GM19438 (cell line): ENCODE measurements around the gene CDC42BPB.

ENCODE experiments used
- ATAC-seq: cut with Tn5 transposase; IDR thresholded peaks from one replicate; pipeline ENCODE4 v1.9.1; 2021; ENCODE audit warnings: low read depth; ENCODE audit not compliant: unreplicated experiment

Gene CDC42BPB

GRCh38 chr14:103074729-103075367 is 17.5 kb upstream of the CDC42BPB start:
- ATAC-seq, result no peak

DNA sequence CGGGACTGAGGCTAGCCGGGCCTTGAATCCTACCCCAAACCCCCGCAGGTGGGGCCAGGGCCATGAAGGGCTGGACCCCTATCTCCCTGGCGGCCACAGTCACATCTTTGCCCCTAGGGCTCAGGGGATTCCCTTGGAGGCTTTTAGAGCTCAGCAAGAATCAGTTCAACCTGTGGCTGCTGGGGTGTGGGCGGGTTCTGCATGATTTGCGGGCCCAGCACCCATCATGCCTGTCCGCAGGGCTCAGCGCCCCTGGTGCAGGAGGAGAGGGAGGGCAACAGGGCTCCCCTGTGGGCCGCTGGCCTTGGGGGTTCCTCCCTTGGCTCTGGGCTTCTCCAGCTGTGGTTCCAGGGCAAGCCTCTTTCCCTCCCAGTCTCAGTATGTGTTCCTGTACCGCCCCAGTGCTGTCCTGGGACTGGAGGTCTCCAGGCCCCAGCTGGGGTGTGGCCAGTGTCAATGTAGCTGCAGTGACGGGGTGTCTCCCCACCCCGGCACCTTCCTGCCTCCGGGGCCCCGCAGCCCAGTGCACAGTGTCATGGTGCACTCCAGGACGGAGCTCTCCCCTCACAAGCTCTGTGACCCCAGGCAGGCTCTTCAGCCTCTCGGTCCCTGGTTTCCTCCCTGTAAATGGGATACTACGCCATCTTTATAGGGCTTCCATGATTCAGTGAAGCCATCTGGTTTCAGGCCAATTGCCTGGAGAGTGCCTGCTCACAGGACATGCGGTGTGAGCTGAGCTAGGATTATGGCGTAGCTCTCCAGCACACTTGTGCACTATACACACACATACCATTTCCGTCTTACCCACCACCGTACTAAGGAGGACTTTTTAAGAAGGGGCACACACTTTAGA is 16.8 kb upstream of the CDC42BPB start:
- ATAC-seq, result no peak

DNA sequence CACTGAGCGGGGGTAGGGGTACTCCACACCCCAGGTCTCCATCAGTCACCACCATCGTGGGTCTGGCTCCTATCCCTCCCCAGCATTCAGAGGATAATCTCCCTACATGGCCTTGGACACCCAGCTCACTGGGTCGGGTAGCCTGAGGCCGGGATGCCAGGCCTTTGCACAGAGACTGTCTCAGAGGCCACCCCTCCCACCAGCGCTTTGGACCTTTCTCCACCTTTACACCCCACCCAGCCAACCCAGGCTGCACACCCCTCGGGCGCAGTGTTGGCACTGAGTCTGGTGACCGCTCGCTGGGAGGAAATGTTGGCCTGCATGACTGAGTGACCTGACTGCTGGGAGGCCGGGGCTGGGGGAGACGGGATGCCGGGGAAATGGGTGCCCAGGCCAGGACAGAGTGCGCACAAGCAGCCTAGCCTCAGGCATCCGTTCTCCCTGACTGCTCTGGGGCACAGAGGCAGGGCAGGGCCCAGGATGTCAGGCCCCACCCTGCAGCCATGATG is 16.1 kb upstream of the CDC42BPB start:
- no peak for ATAC-seq

- ATAC-seq, result no peak
These were observed 15.4 kb upstream of the CDC42BPB start for GRCh38 chr14:103072595-103073366.

DNA sequence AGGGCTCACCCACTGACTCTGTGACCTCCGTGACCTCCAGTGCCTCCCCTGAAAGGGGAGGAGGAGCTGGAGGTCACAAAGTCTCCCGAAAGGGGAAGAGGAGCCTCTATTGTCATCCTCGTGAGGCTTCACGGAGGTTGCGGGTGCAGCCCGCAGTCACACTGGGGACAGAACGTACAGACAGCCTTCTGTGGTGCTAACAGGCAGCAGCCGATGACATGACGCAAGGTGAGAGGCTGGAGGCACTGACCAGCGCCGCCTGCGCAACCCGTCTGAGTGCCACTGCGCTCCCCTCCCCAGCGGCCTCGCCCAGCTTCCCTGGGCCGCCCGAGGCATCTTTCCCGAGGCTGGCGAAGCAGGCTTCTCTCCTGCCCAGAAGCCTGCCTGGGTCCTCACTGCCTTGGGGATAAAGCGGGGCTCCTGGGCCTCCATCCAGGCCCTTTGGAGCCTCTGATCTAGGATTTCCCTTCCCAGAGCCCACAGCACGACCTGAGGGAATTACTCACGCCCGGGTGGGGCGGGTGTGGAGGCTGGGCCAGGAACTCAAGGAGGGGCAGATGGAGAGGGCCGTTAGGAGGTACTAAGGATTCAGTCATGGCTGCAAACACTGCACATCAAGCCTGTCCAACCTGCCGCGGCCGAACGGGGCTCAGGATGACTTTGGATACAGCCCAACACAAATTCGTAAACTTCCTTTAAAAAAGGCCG is 14.3 kb upstream of the CDC42BPB start:
- no peak for ATAC-seq

DNA sequence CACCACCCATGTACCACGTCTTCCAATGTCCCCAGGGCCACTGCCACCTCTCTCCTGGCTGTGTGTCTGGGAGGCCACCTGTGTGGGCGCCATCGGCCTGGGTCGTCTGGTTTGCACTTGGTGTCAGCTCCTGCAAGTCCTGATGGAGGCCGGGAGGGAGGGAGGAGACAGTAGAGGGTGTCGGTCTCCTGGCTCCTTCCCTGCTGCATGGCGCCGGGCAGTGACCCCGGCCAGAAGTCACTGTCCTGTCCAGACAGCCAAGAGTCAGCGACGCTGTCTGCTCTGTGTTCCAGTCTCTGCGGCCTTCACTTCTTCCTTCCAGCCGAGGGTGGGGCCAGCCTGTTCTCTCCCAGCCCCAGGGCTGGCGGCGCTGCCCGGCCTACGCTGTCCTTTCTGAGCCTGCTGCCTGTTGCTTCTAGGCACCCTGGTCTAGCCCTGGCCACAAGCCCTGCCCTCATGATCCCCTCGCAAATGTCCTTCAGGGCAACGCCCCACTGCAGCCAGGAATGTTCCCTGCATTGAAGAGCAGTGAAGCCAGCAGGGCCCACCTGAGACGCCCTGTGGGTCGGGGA is 13.7 kb upstream of the CDC42BPB start:
- ATAC-seq, result no peak

DNA sequence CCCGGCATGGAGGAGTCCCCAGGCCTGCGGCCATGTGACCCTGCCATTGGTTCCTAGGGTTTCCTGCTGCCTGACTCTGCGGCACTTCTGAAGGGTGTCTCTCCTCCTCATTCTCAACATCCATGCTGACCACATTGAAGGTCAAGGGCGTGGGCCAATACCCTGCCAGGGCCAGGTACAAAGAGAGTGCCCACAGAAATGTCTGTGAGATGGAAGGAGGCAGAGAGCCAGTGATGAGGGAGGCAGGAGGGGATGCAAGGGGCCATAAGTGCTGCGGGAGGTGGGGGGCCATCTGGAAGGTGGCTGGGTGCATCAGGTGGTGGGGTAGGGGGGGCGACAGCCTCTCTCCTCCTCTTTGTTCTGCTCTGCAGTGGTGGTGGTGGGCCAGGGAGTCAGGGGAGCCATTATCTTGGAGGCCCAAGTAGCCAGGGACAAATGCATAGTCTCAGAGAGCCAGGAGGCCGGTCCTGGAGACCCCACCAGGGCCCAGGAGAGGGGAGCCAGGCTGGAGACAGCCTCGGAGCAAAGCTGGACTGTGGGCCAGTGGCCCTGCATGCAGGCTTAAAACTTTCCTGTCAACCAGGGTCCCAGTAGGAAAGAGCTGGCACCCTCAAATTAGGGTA is 13.0 kb upstream of the CDC42BPB start:
- no peak for ATAC-seq

- ATAC-seq, result no peak
These were observed 11.2 kb upstream of the CDC42BPB start for GRCh38 chr14:103068351-103069073.

DNA sequence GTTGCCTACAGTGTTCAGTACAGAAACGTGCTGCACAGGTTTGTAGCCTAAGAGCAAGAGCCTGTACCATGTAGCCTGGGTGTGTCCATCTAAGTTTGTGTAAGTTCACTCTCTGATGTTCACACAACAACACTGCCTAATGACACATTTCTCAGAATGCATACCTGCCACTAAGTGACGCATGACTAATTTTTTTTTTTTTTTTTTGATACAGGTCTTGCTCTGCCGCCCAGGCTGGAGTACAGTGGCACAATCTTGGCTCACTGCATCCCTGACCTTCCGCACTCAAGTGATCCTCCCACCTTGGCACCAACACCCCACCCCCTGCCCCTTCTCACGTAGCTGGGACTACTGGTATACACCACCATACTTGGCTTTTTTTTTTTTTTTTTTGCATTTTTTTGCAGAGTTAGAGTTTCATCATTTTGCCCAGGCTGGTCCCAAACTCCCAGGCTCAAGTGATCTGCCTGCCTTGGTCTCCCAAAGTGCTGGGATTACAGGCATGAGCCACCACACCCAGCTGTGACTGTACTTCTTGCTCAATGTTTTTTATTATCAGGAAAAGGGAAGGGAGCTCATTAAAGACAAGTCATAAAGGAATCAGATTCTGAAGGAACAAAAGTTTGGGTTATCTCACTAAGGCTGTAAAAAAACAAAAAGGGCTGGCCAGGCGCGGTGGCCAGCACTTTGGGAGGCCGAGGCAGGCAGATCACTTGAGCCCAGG is 10.0 kb upstream of the CDC42BPB start:
- no peak for ATAC-seq

- no peak for ATAC-seq
These were observed 9.1 kb upstream of the CDC42BPB start for GRCh38 chr14:103066399-103066798.

DNA sequence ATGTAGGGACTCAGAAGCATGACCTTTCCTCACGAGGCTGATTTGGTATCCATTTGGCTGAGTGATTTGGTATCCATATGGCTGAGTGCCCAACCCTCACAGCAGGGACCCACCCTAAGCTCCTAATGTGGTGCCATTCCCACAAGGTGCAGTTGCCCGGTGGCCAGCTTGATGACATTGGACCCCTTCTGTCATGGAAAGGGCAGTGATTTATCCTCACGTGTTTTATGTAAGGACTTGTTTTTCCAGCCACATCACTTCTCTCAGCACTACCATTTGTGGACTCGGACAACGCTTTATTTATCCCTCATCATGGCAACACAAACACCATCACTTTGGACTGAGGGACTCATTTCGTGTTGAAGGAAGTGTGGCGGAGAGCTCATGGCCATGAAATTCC is 8.5 kb upstream of the CDC42BPB start:
- no peak for ATAC-seq

DNA sequence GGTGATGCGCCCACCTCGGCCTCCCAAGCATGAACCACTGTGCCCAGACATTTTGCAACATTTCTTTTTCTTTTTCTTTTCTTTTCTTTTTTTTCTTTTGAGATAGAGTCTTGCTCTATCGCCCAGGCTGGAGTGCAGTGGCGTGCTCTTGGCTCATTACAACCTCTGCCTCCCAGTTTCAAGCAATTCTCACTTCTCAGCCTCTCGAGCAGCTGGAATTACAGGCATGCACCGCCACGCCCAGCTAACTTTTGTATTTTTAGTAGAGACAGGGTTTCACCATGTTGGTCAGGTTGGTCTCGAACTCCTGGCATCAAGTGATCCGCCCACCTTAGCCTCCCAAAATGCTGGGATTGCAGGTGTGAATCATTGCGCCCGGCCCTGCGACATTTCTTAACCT is 7.6 kb upstream of the CDC42BPB start:
- no peak for ATAC-seq

GRCh38 chr14:103064436-103064835 is 7.1 kb upstream of the CDC42BPB start:
- no peak for ATAC-seq

DNA sequence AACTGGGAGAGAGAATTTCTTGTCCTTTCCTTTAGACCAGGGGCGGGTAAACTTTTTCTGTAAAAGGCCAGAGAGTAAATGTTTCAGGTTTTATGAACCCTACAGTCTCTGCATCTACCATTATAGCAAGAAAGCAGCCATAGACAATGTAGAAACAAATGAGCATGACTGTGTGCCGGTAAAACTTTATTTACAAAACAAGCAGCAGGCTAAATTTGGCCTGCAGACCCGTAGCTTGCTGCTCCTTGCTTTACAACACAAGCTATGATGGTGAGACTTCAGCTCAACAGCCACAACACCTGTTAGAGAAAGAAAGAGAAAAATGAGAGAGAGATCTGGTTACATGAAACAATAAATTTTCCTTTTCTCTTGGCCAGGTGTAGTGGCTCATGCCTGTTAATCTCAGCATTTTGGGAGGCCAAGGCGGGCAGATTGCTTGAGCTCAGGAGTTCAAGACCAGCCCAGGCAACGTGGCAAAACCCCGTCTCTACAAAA is 4.2 kb upstream of the CDC42BPB start:
- no peak for ATAC-seq

GRCh38 chr14:103059556-103059955 is 2.2 kb upstream of the CDC42BPB start:
- ATAC-seq, result no peak

- ATAC-seq, result no peak
These were observed 1.1 kb upstream of the CDC42BPB start for GRCh38 chr14:103058164-103059055.

DNA sequence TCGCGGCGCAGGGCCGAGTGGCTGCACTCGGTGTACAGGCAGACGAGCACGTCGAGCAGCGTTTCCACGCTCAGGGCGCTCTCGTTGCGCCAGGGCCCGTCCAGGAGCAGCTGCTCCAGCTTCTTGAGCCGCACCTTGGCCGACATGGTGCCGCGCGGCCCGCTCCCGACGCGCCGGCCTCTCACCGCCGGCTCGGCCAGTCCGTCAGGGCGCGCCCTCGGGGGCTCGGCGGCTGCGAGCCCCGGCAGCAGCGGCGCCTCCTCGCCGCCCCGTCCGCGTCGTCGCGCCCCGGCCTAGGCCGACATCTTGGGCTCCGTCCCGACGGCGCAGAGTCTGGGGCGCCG is 349 bp downstream of the CDC42BPB start:
- no peak for ATAC-seq
